Measurements from ENCODE around the gene PSMC3IP. TPM values are rescaled to one million over a fixed set of nuclear protein-coding genes. Genes with fewer than 3 reads are reported as not detected.
"Not testable (repeated sequence)": the region's sequence is repeated elsewhere in the genome, so short reads cannot be mapped to it uniquely, and the experiment has no call there.

Gene PSMC3IP
- total RNA-seq, 1 donor from 2014 or later: 18.0 TPM

- intact Hi-C loops (cut with micrococcal nuclease): no loop called here
Observed at GRCh38 chr17:42543190-42544079, 34.1 kb downstream of the PSMC3IP start.

GRCh38 chr17:42541041-42541833 is 36.3 kb downstream of the PSMC3IP start:
- intact Hi-C loops (cut with micrococcal nuclease): no loop called here

DNA sequence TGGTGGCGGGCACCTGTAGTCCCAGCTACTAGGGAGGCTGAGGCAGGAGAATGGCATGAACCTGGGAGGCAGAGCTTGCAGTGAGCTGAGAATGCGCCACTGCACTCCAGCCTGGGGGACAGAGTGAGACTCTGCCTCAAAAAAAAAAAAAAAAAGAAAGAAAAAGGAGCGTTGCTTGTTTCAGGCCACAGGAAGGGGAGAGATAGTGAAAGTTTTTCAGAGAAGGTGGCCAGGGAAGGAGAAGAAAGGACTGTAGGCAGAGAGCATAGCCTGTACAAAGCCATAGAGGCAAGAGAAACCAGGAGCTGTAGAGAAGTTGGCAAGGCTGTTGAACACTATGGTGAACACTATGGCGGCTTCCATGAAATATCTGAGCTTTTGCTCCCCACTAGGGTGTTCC is 37.0 kb downstream of the PSMC3IP start:
- intact Hi-C loops (cut with micrococcal nuclease): not testable (repeated sequence)

DNA sequence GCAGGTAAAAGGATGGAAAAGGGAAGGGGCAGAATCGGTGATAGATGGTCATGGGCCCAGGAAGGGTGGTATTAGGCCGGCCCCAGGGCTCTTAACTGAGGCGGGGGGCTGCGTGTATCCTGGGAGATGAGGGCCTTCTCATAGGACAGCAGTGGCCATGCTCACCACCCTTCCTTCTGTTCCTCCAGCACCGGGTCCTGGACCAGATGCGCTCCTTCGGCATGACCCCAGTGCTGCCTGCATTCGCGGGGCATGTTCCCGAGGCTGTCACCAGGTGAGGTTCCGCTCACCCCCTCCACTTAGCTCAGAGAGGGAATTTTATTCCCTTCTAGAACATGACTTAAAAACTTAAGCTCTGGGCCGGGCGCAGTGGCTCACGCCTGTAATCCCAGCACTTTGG is 39.0 kb downstream of the PSMC3IP start:
- intact Hi-C loops (cut with micrococcal nuclease): loop anchor here (5.0 kb wide), 2 partner anchors 139 to 356 kb away; partner anchors contain the start of genes KCNH4 and PLEKHH3

GRCh38 chr17:42537826-42538451 is 39.6 kb downstream of the PSMC3IP start:
- intact Hi-C loops (cut with micrococcal nuclease): loop anchor here (2.0 to 5.0 kb wide), 4 partner anchors 71 to 521 kb away; partner anchors contain the start of genes DNAJC7, KCNH4, PLEKHH3 and RETREG3

- intact Hi-C loops (cut with micrococcal nuclease): loop anchor here (2.0 to 5.0 kb wide), 4 partner anchors 72 to 520 kb away; partner anchors contain the start of genes DNAJC7, KCNH4, PLEKHH3 and RETREG3
Observed at GRCh38 chr17:42537156-42537805, 40.2 kb downstream of the PSMC3IP start.

GRCh38 chr17:42536372-42537155 is 41.0 kb downstream of the PSMC3IP start:
- intact Hi-C loops (cut with micrococcal nuclease): loop anchor here (1.0 to 5.0 kb wide), 5 partner anchors 41 to 520 kb away; partner anchors contain the start of genes DNAJC7, KCNH4, PLEKHH3 and PSMC3IP

- intact Hi-C loops (cut with micrococcal nuclease): loop anchor here (1.0 to 5.0 kb wide), 5 partner anchors 41 to 519 kb away; partner anchors contain the start of genes DNAJC7, KCNH4, PLEKHH3 and PSMC3IP
Observed at GRCh38 chr17:42536048-42536371, 41.5 kb downstream of the PSMC3IP start, which contains the start of gene NAGLU. Gene NAGLU, plus strand, starts transcription at chr17:42536241. Its CDS starts 32 bp downstream, at chr17:42536273.

DNA sequence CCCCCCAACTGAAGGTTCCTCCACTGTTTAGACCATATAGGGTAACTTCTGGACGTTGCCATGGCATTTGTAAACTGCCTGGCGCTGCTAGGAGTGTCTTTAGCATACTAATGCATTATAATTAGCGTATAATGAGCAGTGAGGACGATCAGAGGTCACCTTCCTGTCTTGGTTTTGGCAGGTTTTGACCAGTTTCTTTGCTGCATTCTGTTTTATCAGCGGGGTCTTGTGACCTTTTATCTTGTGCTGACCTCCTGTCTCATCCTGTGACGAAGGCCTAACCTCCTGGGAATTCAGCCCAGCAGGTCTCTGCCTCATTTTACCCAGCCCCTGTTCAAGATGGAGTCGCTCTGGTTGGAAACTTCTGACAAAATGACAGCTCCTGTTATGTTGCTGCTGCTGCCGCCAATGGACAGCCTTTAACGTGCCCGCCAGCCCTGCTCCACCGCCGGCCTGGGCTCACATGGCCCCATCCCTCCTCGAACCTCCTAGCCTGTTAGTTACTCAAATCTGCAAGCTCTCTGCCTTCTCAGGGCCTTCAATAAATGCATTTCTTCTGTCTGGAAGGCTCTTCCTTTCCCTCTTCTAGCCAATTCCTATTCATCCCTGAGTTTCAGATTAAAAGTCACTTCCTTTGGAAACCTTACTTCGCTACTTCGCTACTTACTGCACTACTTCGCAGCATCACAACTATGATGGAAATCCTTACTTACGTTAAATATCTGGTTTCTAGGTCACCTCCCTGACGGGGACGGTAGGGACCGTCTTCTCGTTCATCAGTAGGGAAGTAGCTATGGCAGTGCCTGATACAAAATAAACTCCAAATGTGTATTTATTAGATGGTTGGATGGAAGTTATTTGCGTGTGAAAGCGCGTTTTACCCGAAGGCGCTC is 42.1 kb downstream of the PSMC3IP start:
- intact Hi-C loops (cut with micrococcal nuclease): loop anchor here (1.0 to 5.0 kb wide), 5 partner anchors 42 to 519 kb away; partner anchors contain the start of genes DNAJC7, KCNH4, PLEKHH3 and PSMC3IP

- intact Hi-C loops (cut with micrococcal nuclease): no loop called here
Observed at GRCh38 chr17:42531455-42532354, 45.8 kb downstream of the PSMC3IP start.

- intact Hi-C loops (cut with micrococcal nuclease): no loop called here
Observed at GRCh38 chr17:42530952-42531454, 46.5 kb downstream of the PSMC3IP start.

DNA sequence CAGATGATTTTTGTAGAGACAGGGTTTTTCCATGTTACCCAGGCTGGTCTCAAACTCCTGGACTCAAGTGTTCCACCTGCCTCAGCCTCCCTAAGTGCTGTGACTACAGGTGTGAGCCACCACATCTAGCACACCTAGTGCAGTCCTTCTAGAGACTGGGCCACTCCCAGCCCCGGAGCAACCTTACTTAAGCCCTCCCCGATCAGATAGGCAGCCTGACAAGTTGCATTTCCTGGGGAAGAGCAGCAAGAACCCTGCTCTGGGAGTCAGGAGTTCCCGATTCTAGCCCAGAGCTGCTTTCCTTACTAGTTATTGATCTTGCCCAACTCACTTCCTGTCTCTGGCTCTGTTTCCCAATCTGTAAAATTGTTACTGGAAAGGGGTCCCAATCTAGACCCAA is 48.5 kb downstream of the PSMC3IP start:
- intact Hi-C loops (cut with micrococcal nuclease): no loop called here

GRCh38 chr17:42527932-42528331 is 49.6 kb downstream of the PSMC3IP start:
- intact Hi-C loops (cut with micrococcal nuclease): loop anchor here (1.0 kb wide), 2 partner anchors 100 to 121 kb away; no protein-coding TSS in a partner anchor

GRCh38 chr17:42526031-42526444 is 51.5 kb downstream of the PSMC3IP start:
- intact Hi-C loops (cut with micrococcal nuclease): no loop called here

DNA sequence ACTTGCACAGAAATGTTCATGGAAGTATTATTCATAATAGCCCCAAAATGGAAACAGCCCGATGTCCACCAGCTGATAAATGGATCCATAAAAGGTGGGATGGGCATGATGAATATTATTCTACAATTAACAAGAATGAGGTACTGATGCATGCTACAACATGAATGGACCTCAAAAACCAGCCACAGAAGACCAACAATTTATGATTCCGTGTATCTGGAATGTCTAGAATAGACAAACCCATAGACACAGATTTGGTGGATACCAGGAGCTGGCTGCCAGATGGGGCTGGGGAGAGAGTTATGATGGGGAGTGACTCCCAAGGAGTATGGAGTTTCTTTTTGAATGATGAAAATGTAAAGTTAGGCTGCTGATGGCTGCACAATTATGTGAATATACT is 52.3 kb downstream of the PSMC3IP start:
- intact Hi-C loops (cut with micrococcal nuclease): no loop called here

DNA sequence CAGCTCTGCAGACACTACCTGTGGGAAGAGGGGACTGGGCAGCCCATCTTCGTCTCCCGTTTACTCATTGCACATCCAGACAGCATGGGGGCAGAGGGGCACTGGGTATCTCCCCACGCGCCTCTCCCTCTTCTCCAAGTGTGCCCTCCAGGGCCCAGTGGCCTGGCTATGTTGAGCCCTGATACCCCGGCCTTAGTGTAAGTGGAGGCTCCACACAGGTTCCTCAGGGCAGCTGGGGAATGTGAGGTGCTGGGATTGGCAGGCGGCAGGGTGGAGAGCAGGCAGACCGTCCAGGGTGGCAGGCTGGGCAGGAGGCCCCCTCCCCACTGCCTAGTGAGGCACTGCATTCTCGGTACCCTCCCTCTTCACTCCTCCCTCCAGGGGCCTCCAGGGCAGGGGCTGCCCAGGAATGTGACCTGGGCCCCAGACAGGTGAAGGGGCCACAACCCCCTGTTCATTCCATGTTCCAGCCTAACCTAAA is 54.7 kb downstream of the PSMC3IP start:
- intact Hi-C loops (cut with micrococcal nuclease): no loop called here

Data from T-helper 1 cell treated with Interleukin-12 subunit alpha and Interleukin-12 subunit beta and Interleukin-4 antibody, amounts not matched to agents 30 ng/mL and 1 ng/mL, for 36 hours (primary cell).